HEK293 (cell line): ENCODE data around the gene REV3L.

Experiments
- CTCF ChIA-PET: fragments of 350-600 bp; formaldehyde crosslinking; extraction: SDS; loops from one replicate; lab custom pipeline; 2021; ENCODE audit warnings: antibody characterized with exemption; lab: Yijun Ruan, JAX
- POLR2A ChIA-PET: fragments of 300-600 bp; formaldehyde crosslinking; extraction: SDS; loops from one replicate; lab custom pipeline; 2020; ENCODE audit warnings: antibody characterized with exemption, inconsistent platforms; lab: Yijun Ruan, JAX
- H3K27ac ChIP-seq: fragments of 200-500 bp; sonication (Bioruptor generic); 2 replicates; pipeline ENCODE4 v1.5.1; 2014; ENCODE audit warnings: low read depth, low read length, control low read depth, inconsistent platforms; ENCODE audit errors: extremely low read depth
- H3K36me3 ChIP-seq, 2 experiments: fragments of 200-500 bp in 1 of 2; sonication (Bioruptor generic) in 1 of 2; 1 replicate in 1 of 2; 2 replicates in 1 of 2; pipeline ENCODE4 v1.5.1; 2014 to 2017; ENCODE audit warnings: inconsistent platforms in 2 of 2, low read length in 2 of 2; ENCODE audit not compliant: control insufficient read depth in 2 of 2, insufficient read depth in 1 of 2
- H3K4me1 ChIP-seq: fragments of 200-500 bp; sonication (Bioruptor generic); 2 replicates; pipeline ENCODE4 v1.5.1; 2014; ENCODE audit warnings: mild to moderate bottlenecking, low read length, inconsistent platforms; ENCODE audit not compliant: control insufficient read depth, insufficient read depth
- H3K4me3 ChIP-seq: 2 replicates; pipeline ENCODE4 v1.5.1; 2011; ENCODE audit warnings: low read depth, mild to moderate bottlenecking, control low read depth, low read length, moderate library complexity
- H3K9me3 ChIP-seq: fragments of 200-500 bp; sonication (Bioruptor generic); 2 replicates; pipeline ENCODE4 v1.5.1; 2014; ENCODE audit warnings: low read depth, low read length, inconsistent platforms; ENCODE audit not compliant: control insufficient read depth, insufficient read depth
- IKZF3 ChIP-seq: fragments of 450-650 bp; IDR thresholded peaks from 2 replicates; pipeline ENCODE4 v1.5.0; 2018; ENCODE audit warnings: missing biosample characterization, mild to moderate bottlenecking, missing genetic modification characterization, moderate library complexity
- KLF17 ChIP-seq: fragments of 450-650 bp; formaldehyde crosslinking; IDR thresholded peaks from 2 replicates; pipeline ENCODE4 v1.5.1; 2016; ENCODE audit warnings: missing biosample characterization, missing genetic modification characterization
- KLF7 ChIP-seq: fragments of 450-650 bp; formaldehyde crosslinking; IDR thresholded peaks from 2 replicates; pipeline ENCODE4 v1.5.1; 2016; ENCODE audit warnings: missing biosample characterization, missing genetic modification characterization, borderline replicate concordance
- MYNN ChIP-seq: fragments of 450-650 bp; formaldehyde crosslinking; IDR thresholded peaks from 2 replicates; pipeline ENCODE4 v1.5.1; 2016; ENCODE audit warnings: missing biosample characterization, missing genetic modification characterization, borderline replicate concordance
- PRDM10 ChIP-seq: fragments of 450-650 bp; formaldehyde crosslinking; IDR thresholded peaks from 2 replicates; pipeline ENCODE4 v1.5.1; 2016; ENCODE audit warnings: missing biosample characterization, missing genetic modification characterization
- ZBTB49 ChIP-seq: fragments of 450-650 bp; formaldehyde crosslinking; IDR thresholded peaks from 2 replicates; pipeline ENCODE4 v1.5.1; 2016; ENCODE audit warnings: missing biosample characterization, missing genetic modification characterization, low read depth
- ZNF138 ChIP-seq: fragments of 450-650 bp; formaldehyde crosslinking; IDR thresholded peaks from 2 replicates; pipeline ENCODE4 v1.5.1; 2016; ENCODE audit warnings: missing biosample characterization, missing genetic modification characterization, borderline replicate concordance
- ZNF148 ChIP-seq: fragments of 450-650 bp; formaldehyde crosslinking; IDR thresholded peaks from 2 replicates; pipeline ENCODE4 v1.5.0; 2017; ENCODE audit warnings: missing biosample characterization, missing genetic modification characterization, borderline replicate concordance
- ZNF202 ChIP-seq: fragments of 450-650 bp; formaldehyde crosslinking; IDR thresholded peaks from 2 replicates; pipeline ENCODE4 v1.5.1; 2016; ENCODE audit warnings: missing biosample characterization, missing genetic modification characterization, borderline replicate concordance
- ZNF26 ChIP-seq: fragments of 450-650 bp; formaldehyde crosslinking; IDR thresholded peaks from 2 replicates; pipeline ENCODE4 v1.5.1; 2016; ENCODE audit warnings: missing biosample characterization, missing genetic modification characterization
- ZNF362 ChIP-seq: fragments of 450-650 bp; formaldehyde crosslinking; IDR thresholded peaks from 2 replicates; pipeline ENCODE4 v1.5.1; 2016; ENCODE audit warnings: missing biosample characterization, missing genetic modification characterization
- ZNF549 ChIP-seq: fragments of 450-650 bp; IDR thresholded peaks from 2 replicates; pipeline ENCODE4 v1.5.1; 2018; ENCODE audit warnings: missing biosample characterization, missing genetic modification characterization, mild to moderate bottlenecking, inconsistent platforms, moderate library complexity
- ZNF623 ChIP-seq: fragments of 450-650 bp; formaldehyde crosslinking; IDR thresholded peaks from 2 replicates; pipeline ENCODE4 v1.5.1; 2016; ENCODE audit warnings: missing biosample characterization, missing genetic modification characterization
- ZNF777 ChIP-seq: fragments of 450-650 bp; formaldehyde crosslinking; IDR thresholded peaks from 2 replicates; pipeline ENCODE4 v1.5.1; 2017; ENCODE audit warnings: missing biosample characterization, missing genetic modification characterization, borderline replicate concordance
- ZSCAN18 ChIP-seq: fragments of 450-650 bp; formaldehyde crosslinking; IDR thresholded peaks from 2 replicates; pipeline ENCODE4 v1.5.1; 2016; ENCODE audit warnings: missing biosample characterization, missing genetic modification characterization
- TF ChIP-seq, protein P1 (sequence below): fragments of 450-650 bp; formaldehyde crosslinking; IDR thresholded peaks from 2 replicates; pipeline ENCODE4 v1.5.1; 2016; ENCODE audit warnings: missing biosample characterization, missing genetic modification characterization

The REV3L gene

GRCh38 chr6:111478064-111478476 is 4.9 kb downstream of the REV3L start:
- H3K4me1 ChIP-seq, result peaks cover 19% of the 10 kb centered on the region
- H3K27ac ChIP-seq, result no peak overlapping the region
- ChIA-PET CTCF (interaction anchor here (0.6 to 2.3 kb wide), 39 partner anchors 9 to 561 kb away, joined by 3 to 26 read pairs (median 4); partner anchors contain the start of gene TRAF3IP2), POLR2A (interaction anchor here (0.8 to 2.2 kb wide), 5 partner anchors 71 to 219 kb away, joined by 3 to 17 read pairs (median 3); partner anchors contain the start of gene TRAF3IP2)
- no peaks in the 10 kb centered on the region for H3K36me3 ChIP-seq
- no peaks in the 10 kb centered on the region for H3K9me3 ChIP-seq
- TF ChIP-seq IKZF3, result no peak
- 0 out of 2 replicates have a peak, but pooled peaks have one; percentile 48 for TF ChIP-seq ZNF362 (tag by site-specific recombination)
- TF ChIP-seq PRDM10 (tag by site-specific recombination), result 0 out of 2 replicates have a peak, but pooled peaks have one; percentile 34
- TF ChIP-seq, protein P1, sequence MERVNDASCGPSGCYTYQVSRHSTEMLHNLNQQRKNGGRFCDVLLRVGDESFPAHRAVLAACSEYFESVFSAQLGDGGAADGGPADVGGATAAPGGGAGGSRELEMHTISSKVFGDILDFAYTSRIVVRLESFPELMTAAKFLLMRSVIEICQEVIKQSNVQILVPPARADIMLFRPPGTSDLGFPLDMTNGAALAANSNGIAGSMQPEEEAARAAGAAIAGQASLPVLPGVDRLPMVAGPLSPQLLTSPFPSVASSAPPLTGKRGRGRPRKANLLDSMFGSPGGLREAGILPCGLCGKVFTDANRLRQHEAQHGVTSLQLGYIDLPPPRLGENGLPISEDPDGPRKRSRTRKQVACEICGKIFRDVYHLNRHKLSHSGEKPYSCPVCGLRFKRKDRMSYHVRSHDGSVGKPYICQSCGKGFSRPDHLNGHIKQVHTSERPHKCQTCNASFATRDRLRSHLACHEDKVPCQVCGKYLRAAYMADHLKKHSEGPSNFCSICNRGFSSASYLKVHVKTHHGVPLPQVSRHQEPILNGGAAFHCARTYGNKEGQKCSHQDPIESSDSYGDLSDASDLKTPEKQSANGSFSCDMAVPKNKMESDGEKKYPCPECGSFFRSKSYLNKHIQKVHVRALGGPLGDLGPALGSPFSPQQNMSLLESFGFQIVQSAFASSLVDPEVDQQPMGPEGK (tag by site-specific recombination), result 0 out of 2 replicates have a peak, but pooled peaks have one; percentile 1
- TF ChIP-seq ZNF549 (tag by site-specific recombination), result no peak
- TF ChIP-seq ZBTB49 (tag by site-specific recombination), result no peak
- TF ChIP-seq ZSCAN18 (tag by site-specific recombination), result no peak
- TF ChIP-seq ZNF623 (tag by site-specific recombination), result no peak
- TF ChIP-seq KLF7 (tag by site-specific recombination), result no peak
- H3K4me3 ChIP-seq, result no peak overlapping the region; the same call in 1 of the 2 replicates

DNA sequence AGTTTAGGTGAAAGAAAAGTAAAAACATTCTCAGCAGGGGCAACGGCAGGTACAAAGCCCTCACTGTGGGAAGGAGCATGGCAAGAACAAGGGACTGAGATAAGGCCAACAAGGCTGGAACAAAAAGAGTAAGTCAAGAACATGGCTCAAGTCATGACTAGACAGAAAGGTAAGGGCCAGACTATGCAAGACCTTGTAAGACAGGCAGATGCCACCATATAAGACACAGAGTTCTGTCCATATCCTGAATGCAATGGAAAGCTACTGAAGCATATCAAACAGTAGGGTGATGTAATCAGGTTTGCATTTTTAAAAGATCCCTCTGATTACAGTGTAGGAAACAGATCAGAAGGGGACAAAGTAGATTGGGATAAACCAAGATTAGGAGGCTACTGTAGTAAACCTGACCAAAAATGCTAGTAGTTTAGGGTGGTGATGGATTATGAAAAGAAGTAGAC is 5.5 kb downstream of the REV3L start:
- H3K36me3 ChIP-seq, result no peaks in the 10 kb centered on the region
- POLR2A ChIA-PET, result interaction anchor here (1.4 to 2.2 kb wide), 2 partner anchors 125 to 219 kb away, joined by 3 to 17 read pairs; a partner anchor contains a TSS
- H3K4me1 ChIP-seq, result peaks cover 21% of the 10 kb centered on the region
- no peaks in the 10 kb centered on the region for H3K9me3 ChIP-seq
- H3K27ac ChIP-seq, result no peak overlapping the region
- CTCF ChIA-PET, result interaction anchor here (0.6 to 2.3 kb wide), 15 partner anchors 21 to 466 kb away, joined by 3 to 26 read pairs (median 4); a partner anchor contains a TSS
- no peak overlapping the region for H3K4me3 ChIP-seq
- TF ChIP-seq ZNF202 (tag by site-specific recombination) (no peak), ZNF148 (tag by site-specific recombination) (no peak), ZNF138 (no peak), MYNN (tag by site-specific recombination) (no peak; the same call in 1 of the 2 replicates), ZNF777 (tag by site-specific recombination) (no peak), ZNF26 (tag by site-specific recombination) (no peak), KLF17 (tag by site-specific recombination) (no peak)
